Medulla oblongata (tissue), 1 donor: ENCODE results near the gene URM1.
"Not testable (repeated sequence)": the region's sequence is repeated elsewhere in the genome, so short reads cannot be mapped to it uniquely, and the experiment has no call there.

Source experiments
- DNase-seq: peaks from one replicate; pipeline ENCODE4 v3.0.0-alpha.2; 2015; ENCODE audit errors: extremely low spot score

Gene URM1

DNA sequence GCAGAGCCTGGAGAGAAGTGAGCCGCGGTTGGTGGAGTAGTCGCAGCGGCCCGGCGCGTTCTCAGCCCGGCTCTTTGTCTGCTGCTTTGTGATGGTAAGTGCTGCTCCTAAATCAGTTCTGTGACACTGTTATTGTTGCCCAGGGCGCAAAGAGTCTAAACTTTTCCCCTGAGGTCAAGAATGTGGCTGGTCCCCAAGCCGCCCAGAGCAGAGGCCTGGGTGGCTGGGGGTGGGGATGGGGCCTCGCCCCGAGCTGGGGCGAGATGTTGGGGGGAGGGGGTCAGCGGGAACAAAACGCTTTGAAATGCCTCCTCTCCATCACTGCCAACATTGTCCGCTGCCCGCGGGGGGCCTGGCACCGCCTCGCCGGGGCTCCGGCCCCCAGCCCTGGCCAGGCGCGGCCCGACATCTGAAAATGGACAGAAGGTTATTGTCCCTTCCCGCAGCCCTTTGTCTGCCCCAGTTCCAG is 37.8 kb downstream of the URM1 start:
- DNase-seq, result peak; percentile 89

DNA sequence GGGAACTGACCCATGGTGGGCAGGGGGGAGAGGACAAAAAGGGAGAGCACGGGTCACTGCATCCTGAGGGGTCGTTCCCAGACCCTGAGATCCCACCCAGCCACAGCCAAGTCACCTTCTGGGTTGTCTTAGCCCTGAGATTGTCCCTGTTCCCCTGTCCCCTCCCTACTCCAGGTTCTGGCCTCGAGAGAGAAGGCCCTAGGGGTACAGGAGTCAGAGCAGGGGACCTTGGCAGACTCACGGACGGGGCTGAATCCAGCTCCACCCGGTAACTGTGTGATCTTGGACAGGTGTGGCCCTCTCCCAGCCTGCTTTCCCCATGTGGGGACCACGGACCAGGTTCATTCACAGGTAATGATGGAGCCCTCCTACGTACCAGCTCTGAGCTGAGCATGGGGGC is 38.3 kb downstream of the URM1 start:
- DNase-seq, result no peak

DNA sequence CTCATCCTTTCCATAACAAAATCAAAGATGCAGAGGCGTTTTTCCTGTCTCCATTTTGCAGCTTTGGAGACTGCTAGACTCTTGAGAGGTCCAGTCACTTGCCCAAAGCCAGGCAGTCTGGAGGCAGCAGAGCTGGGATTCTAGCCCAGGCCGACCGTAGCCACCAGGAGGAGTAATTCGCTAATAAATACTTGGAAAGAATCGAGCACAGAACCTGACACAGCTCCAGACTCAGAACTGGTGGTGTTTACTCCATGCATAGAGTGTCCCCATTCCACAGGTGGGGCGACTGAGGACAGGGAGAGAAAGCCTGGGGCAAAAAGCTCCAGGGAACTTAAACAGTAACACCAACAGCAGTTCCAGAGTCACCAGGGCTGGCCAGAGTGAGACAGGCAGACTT is 38.8 kb downstream of the URM1 start:
- peak; percentile 71 for DNase-seq

DNA sequence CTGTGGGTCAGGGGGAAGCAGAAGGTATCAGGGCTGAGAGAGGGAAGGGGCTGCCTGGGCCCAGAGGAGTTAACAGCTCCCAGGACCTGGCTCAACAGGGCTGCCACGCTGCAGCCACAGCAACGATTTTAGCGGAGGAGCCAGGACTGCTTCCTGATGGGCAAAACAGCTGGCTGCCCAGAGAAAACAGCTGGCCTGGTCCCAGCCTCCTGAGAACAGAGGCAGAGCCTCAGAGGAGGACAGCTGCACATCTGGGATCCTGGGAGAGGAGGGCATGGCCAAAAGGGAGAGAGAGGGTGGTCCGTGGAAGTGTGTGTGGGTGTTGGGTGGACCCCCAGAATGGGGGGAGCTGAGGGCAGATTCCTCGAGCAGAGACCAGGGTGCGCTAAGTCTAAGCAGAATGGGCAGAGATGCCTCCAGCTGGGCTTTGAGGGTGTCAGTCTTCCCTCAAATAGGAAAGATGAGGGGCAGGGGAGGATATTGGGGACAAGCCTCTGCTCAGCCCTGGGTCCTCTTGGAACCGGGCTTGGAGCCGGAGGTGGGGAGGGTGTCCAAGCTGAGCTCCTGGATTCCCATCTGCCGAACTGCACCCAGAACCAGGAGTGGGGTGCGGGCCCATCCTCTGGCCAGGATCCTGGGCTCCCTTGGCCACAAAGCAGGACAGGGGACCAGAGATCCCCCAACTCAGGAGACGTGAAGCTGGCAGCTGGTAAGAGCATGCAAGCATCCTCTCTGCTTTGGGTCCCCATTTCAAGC is 40.4 kb downstream of the URM1 start:
- peak; percentile 29 for DNase-seq

DNA sequence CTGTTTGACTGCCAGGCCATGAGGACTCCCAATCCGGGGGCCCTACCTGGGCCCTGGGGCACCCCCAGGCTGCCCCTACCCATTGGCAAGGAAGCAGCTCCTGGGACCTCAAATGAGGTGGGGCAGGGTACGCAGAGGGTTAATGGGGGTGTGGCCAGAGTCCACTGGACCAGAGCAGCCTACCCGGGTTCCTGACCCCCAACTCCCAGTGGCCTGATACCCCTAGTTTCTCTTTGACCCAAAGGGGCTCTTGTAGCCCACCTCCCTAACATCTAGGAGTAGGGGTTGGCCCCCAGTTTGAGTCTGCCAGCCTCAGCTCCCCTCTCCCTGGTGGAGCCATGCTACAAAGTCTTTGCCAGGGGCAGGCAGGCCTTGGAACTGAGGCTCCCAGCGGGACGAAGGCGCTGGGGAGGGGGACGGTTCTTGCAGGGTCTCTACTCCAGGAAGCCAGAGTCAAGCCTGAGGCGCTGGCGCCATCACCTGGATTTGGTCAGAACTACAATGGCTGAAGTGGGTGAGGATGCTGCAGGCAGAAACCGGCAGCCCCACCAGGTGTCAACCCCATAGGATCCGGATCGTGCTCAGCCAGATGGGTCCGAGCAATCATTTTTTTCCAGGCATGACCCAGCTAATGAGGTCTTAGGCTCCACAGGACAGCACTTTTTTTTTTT is 41.1 kb downstream of the URM1 start:
- peak; percentile 94 for DNase-seq

DNA sequence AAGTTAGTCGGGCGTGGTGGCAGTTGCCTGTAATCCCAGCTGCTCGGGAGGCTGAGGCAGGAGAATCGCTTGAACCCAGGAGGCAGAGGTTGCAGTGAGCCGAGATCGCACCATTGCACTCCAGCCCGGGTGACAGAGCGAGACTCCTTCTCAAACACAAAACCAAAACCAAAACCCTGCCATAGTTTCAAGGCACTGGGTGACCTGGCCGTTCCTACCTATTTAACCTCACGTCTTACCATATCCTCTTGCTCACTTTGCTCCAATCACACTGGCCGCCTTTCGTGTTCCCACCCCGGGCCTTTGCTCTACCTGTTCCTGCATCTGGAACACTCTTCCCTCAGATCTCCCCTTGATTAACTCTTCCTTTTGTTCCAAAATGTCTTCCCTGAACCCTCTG is 42.6 kb downstream of the URM1 start:
- DNase-seq, result not testable (repeated sequence)

DNA sequence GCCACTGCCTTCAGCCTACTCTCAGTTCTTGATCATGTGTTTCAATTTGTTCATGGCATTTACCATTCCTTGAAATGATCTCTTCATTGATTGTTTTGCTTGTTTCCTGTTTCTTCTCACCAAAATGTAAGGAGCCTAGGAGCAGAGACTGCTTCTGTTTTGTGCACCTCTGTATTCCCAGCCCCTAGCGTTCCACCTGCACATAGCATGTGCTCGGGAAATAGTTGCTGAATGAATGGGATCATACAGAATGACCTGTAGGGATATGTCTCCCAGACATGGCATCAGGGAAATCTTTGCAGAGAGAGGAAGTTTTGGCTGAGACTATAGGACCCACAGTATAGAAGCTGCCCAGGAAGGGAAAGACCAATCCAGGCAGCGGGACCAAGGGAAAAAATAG is 43.3 kb downstream of the URM1 start:
- DNase-seq, result no peak

DNA sequence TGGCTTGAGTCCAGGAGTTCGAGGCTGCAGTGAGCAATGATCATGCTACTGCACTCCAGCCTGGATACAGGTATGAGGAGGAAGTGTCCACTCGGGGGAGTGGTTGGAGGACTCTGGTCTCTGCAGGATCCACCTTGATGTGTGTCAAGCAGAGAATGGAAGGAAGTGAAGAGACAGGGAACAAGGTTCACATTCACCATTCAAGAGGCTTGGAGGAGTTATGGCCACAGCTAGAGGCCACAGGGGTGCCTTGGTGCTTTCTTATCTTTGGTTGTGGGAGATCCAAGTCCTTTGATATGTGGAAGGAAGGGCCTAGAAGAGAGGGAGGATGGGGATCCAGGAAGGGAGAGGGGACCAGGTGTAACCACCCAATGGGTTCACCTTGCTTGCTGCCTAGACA is 44.1 kb downstream of the URM1 start:
- DNase-seq, result no peak

DNA sequence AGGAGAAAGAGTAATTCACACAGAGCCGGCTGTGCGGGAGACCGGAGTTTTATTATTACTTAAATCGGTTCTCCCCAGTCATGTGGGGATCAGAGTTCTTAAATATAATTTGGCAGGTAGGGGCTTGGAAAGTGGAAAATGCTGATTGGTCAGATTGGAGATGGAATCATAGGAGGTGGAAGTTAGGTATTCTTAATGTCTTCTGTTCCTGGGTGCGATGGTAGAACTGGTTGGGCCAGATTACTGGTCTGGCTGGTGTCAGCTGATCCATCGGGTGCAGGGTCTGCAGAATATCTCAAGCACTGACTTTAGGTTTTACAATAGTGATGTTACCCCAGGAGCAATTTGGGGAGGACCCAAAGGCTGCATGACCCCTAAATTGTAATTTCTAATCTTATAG is 44.8 kb downstream of the URM1 start:
- DNase-seq, result peak; percentile 12

DNA sequence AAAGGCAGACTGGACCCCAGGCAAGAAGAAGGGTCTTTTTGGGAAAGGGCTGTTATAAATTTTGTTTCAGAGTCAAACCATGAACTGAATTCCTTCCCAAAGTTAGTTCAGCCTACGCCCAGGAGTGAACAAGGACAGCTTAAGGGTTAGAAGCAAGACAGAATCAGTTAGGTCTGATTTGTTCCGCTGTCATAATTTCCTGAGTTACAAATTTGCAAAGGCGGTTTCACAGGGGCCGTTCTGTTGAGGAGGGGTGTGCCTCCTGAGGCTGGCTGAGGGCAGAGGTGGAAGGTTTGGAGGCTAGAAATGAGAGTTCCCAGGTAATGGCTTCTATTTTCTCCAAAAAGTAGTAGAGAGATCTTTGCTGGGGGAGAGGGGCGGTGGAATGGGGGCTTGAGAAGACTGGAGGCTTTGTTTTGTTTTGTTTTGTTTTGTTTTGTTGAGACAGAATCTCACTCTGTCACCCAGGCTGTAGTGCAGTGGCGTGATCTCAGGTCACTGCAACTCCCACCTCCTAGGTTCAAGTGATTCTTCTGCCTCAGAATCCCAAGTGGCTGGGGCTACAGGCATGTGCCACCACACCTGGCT is 45.4 kb downstream of the URM1 start:
- no peak for DNase-seq

DNA sequence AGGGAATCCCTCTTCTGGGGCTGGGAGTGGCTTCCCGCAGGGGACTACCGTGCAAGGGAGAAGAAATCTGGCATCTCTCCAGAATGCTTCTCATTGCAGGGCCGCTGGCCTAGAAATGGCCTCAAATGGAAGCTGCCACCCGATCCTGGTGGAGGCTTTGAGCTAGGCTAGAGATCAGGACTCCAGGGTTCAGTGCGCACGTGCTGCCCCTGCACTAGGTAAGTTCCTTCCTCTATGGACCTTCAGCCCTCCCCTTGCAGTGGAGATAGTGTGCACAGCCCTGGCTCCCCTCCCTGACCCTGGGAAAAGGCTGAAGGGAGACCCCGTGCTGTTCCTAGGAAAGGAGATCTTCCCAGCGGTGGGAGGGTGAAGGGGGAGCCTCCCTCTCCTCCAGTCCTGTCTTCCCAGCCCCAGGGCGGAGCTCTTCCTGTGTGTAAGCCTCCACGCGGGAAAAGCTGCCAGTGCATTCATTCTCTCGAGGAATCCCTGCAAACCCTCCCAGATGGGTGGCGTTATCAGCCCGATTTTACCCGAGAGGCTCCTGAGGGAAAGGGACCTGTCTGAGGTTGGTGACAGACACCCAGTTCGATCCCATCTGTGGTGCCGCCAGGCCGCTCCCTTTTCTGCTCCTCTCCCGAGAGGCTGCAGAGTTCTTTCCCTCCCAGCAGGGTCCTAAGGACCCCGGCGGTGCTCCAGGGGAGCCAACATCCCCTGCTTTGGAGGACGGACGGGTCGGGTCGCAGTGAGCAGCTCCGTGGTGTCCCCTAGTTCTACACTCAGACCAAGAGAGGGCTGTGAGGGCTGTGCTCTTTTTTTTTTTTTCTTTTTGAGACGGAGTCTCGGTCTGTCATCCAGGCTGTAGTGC is 48.1 kb downstream of the URM1 start:
- no peak for DNase-seq

DNA sequence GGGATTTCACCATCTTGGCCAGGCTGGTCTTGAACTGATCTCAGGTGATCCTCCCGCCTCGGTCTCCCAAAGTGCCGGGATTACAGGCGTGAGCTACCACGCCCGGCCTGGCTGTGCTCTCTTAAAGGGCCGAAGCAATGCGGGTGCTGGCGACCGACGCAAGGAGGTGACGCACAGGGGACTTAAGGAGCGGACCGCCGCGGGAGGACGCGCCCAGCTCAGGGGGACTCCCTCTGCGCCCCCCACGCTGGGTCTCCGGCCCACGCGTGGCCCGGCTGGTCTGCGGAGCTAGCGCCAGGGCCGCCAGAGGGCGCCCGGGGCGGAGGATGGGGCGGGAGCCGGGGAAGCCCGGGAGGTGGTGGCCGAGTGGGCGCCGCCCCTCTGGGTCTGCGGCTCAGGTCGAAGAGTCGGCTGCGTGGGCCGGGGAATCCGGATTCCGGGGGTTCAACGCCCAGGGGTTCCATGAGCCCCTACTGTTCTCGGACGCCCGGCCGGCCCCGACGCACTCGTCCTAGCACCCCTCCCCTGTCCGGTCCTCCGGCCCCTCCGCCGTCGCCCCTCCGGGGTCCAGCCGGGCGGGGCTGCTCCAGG is 49.0 kb downstream of the URM1 start:
- DNase-seq, result peak; percentile 80

DNA sequence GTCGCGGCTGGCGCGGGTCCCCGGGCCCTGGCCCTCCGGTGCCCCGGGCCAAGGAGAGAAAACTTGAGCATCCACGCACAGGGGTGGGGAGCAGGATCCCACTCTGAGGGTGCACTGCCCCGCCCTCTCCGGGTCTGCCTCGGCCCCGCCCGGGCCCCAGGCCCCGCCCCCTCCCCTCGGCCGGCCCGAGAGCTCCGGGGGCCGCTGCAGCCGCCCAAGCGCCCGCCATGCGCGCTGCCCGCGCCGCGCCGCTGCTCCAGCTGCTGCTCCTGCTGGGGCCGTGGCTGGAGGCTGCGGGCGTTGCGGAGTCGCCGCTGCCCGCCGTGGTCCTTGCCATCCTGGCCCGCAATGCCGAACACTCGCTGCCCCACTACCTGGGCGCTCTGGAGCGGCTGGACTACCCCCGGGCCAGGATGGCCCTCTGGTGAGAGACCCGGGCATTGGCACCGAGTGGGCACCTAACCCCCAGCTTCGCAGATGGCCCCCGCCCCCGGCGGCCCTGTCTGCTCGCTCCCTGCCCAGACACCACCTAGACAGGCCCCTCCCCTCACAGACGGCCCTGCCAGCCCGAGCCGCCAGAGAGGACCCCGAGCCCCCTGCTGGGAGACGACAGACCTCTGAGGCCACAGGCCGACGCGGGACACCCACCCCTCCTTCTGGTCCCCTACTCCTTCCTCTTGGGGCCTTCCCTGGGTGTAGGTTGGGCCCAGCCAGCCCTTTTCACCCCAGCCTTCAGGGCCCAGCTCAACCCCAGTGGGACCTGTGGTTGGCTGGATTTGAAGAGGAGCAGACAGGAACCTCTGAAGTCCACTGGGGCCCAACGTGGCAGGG is 49.7 kb downstream of the URM1 start, which contains the start of gene CERCAM:
CERCAM (plus strand) TSS at position 207 of the 831 bp plus-strand sequence; CDS start at position 228, 21 bp downstream.
- no peak for DNase-seq

DNA sequence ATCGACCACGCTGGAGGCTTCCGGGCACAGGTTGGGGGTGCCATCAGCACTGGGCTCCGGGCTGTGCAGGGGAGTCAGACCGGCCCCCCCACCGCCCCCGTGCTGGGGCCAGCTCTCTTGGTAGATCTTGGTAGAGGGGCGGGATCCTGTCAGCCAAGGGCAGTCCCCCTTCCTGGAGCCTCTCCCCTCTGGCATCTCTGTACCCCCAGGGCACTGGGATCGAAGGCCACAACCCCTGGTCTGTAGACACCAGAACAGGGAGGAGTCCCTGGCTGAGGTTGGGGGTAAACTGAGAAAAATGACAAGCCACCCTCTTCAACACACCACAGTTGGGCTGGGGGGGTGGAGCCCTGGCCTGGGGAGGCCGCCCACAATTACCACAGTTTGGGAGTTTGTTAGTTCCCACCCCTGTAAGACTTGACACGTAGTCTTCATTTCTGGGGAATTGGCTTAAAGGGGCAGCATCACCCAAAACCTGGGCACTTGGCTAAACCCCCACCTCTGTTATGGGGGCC is 50.4 kb downstream of the URM1 start:
- DNase-seq, result no peak

DNA sequence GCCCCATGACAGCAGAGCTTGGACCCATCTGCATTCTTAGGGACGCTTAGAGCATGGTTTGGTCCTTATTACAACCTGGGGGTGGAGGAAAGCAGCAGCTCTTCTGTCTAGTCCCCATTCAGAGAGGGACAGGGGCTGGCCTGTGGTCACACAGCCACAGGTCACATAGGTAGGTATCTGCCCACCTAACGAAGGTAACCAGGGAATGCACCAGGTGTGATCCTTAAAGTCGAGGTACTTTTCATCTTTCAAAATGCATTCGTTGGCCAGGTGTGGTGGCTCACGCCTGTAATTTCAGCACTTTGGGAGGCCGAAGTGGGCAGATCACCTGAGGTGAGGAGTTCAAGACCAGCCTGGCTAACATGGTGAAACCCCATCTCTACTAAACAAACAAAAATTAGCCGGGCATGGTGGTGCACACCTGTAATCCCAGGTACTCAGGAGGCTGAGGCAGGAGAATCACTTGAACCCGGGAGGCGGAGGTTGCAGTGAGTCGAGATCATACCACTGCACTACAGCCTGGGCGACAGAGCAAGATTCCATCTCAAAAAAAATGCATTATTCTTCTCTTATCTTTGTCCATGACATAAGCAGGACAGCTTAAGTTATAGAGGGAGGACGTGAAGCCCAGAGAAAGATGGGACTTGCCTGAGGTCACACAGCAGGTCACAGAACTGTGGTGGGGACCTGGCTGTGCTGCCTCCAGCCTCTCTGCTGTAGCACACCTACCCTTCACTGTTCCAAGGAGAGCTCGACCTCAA is 51.0 kb downstream of the URM1 start:
- DNase-seq, result not testable (repeated sequence)

DNA sequence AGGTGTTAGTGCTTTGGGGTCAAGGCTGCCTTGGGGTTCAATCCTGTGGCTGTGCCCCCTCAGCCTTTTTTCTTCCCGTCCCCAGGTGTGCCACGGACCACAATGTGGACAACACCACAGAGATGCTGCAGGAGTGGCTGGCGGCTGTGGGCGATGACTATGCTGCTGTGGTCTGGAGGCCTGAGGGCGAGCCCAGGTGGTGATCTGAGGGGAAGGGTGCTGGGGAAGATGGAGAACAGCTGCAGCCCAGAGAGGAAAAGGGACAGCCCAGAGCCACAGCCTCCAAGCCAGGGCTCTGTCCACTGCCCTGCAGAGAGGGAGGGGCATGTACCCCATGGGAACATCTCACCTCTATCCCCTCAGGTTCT is 51.6 kb downstream of the URM1 start:
- DNase-seq, result no peak

DNA sequence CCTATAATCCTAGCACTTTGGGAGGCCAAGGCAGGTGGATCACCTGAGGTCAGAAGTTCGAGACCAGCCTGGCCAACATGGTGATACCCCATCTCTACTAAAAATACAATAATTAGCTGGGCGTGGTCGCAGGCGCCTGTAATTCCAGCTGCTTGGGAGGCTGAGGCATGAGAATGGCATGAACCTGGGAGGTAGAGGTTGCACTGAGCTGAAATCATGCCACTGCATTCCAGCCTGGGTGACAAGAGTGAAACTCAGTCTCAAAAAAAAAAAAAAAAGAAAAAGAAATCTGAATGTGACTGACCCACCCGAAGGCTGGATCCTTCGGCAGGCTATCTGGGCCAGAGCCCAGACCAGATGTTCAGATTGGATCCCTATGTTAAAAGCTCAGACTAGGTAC is 52.2 kb downstream of the URM1 start:
- not testable (repeated sequence) for DNase-seq

DNA sequence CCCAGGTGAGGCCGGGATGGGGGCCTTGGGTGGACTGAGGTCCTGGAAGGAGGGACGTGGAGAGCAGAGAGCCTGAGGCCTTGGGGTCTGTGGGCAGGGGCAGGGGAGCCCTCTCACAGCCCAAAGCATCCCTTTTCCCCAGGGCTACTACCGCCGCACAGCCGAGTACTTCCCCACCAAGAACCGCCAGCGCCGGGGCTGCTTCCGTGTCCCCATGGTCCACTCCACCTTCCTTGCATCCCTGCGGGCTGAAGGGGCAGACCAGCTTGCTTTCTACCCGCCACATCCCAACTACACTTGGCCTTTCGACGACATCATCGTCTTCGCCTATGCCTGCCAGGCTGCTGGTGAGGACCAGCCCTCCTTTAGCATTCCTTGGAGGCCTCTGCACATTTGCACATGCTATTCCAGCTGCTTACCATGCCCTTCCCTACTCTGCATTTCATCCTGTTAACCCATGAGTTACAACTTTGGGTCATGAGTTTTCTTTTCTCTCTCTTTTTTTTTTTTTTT is 53.1 kb downstream of the URM1 start:
- no peak for DNase-seq
